Fibroblast of peridontal ligament (primary cell): ENCODE data around the gene CDKN2AIP.
A peak's percentile ranks its signal among the peaks of the same experiment; 100 is the strongest.
"Not testable (repeated sequence)": the region's sequence is repeated elsewhere in the genome, so short reads cannot be mapped to it uniquely, and the experiment has no call there.

ENCODE experiments used
- DNase-seq: peaks from one replicate; pipeline ENCODE4 v3.0.0-alpha.2; 2010; ENCODE audit errors: extremely low read depth

CDKN2AIP gene

GRCh38 chr4:183413234-183414200, 30.9 kb upstream of the CDKN2AIP start:
- DNase-seq, result no peak

DNA sequence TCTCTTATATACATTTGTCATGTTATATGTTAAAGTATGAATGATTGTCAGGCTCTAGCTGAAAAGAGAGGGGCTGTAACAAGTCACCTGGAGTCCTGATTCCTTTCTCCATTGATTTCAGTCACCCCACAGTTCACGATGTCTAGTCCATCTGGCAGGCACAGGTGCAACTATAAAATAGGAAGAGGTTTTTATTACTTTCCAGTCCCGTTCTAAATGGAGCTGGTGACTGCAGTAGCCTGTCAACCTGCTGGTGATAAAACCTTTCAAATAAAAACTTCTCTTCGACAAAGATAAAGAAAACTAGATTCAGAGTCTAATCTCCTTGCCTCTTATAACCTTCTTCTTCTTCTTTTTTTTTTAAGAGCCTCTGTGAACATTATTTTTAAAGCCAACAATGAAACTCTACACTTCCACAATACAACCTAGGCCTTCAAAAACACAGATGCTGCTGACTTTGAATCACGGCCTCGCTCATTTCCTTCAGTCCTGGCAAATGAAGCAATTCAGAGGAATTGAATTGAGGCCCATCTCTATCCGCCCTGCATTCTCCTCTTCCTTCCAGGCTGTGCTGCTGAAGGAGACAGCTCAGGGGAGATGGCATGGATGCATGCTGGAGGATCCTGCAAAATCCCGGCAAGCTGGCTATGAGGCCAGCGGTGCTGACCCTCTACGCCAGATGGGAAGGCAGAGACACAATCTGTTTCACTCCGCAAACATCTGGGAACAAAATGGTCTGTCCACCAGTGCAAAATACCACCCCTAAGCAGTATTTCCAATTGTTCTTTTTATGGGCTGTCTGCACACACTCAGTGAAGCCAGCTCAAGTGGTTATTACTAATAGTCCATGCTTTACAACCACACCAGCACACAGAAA, 27.3 kb upstream of the CDKN2AIP start:
- DNase-seq, result no peak

DNA sequence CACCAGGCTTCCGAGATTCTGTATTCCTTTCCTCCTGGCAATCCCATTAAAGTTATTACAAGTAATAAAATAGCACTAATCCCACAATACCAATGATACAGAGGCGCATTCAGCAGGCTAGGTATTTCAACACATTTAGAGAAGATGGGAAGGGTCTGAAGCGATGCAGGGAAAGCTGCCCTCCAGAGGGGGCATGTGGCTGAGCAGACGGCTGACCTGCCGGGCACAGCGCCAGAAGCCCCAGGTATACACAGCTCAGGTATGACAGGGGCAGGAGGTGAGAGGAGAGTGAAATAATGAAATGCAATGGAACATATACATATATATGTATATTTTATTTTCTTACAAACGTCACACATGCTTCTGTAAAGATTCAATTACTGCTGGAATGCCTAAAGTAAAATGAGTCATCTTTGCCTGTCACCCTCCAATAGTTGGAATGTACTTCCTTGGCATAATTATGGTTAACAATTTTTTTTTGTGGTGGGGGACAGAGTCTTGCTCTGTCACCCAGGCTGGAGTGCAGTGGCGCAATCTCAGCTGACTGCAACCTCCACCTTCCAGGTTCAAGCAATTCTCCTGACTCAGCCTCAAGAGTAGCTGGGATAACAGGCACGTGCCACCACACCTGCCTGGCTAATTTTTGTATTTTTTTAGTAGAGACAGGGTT, 21.3 kb upstream of the CDKN2AIP start:
- peak; percentile 42 for DNase-seq

GRCh38 chr4:183424109-183424744, 20.2 kb upstream of the CDKN2AIP start:
- DNase-seq, result no peak

- DNase-seq, result no peak
Measured at GRCh38 chr4:183426507-183426906, 17.9 kb upstream of the CDKN2AIP start.

DNA sequence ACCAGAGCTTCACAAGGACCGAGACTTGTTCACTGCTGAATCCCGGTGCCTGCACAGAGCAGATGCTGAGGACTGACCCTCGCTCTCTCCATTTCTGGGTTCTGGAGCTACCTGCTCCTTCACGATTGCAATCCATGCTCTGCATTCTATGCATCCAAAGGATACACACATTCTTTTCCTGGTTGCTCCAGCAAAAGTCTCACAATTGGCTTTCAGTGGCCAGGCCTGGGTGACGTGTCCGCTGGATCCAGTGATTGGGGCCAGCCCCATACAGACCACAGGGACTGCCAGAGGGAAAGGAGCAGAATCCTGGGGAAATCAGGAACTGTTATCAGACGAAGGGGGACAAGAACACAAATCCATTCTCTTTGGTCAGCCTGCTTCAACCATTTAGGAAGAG, 14.9 kb upstream of the CDKN2AIP start:
- DNase-seq, result no peak

GRCh38 chr4:183430317-183430993, 14.0 kb upstream of the CDKN2AIP start:
- DNase-seq, result no peak

DNA sequence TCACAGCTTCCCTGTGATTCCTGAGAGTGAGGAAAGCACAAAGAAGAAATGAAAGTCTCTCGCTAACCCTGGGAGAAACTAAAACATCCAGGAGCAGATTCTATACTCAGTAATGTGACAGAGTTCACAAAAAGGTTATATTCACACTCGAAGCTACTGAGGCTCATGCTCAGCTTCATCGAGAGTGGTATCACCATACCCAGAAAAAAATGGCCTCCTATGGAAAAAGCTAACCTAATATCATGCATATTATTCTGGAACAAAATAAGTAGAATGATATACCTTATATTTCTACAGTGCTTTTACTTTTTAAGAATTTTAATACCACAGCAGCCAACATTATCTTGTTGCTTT, 13.5 kb upstream of the CDKN2AIP start:
- DNase-seq, result no peak

DNA sequence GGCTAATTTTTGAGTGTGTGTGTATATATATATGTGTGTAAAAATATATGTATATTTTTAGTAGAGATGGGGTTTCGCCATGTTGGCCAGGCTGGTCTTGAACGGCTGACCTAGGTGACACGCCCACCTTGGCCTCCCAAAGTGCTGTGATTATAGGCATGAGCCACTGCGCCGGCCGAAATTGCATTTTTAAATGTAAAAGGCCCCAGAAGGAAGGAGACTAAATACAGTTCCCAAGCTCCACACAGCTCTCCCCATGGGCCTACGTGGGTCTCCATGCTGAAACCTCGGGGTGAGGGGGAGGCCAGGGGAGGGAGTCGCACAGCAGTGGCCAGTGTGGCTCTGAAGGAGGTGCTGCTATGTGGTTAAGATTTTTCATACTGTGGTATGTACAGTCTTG, 12.8 kb upstream of the CDKN2AIP start:
- DNase-seq, result no peak

- DNase-seq, result not testable (repeated sequence)
Measured at GRCh38 chr4:183433183-183433582, 11.3 kb upstream of the CDKN2AIP start.

DNA sequence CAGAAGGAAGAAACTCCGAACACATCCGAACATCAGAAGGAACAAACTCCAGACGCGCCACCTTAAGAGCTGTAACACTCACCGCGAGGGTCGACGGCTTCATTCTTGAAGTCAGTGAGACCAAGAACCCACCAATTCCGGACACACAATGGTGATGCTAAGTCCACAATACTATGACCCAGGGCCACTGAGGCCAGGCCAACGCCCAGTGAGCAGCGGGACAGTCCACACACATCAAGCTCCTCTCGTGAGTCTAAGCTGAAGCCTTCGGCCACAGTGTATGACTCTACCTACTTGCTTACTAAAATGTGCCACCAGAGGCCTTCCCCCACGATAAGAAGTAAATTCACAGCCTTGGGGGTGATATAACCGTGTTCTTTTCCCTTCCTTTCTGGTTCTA, 10.2 kb upstream of the CDKN2AIP start:
- no peak for DNase-seq

DNA sequence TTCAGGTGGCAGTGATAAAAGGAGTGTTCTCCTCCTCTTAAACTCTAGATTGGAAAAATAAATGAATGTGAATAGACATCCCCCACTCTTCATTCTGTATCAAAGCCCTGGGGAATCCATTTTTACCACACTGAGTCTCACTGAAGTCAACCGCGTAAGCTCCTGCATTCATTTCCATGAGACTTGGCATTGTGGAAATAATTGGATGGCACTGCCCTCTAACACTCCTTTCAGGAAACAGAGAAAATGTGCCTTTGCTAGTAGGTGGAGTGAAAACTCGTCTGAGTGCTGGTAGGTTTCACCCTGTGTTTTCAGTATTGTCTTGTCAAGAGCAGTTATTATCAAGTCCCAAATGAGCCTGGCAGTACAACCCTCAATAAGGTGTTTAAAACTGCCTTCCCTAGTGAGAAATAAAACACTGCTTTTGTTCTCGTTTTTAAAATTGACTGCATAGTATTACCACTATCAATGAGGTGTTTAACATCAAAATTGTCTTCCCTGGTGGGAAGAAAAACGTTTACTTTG, 9.7 kb upstream of the CDKN2AIP start:
- DNase-seq, result peak; percentile 19

- DNase-seq, result no peak
Measured at GRCh38 chr4:183435803-183436202, 8.6 kb upstream of the CDKN2AIP start.

DNA sequence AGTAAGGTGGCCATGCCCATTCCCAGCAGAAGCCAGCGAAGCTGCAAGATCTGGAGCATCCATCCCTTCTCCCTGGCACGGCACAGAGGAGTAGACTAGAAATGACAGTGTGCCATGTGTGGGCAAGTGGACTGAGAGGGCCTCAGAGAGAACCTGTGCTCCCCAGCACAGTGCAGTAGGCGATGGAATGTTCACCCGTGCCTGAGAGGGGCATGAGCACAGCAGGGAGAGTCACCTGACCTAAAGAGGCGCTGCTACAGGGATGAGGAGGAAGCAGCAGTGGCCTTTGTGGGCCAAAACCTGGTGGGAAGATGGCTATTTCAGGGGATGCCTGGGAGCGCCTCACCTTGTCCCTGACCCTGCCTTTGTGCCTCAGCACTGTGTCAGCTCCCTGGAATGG, 8.0 kb upstream of the CDKN2AIP start:
- no peak for DNase-seq

DNA sequence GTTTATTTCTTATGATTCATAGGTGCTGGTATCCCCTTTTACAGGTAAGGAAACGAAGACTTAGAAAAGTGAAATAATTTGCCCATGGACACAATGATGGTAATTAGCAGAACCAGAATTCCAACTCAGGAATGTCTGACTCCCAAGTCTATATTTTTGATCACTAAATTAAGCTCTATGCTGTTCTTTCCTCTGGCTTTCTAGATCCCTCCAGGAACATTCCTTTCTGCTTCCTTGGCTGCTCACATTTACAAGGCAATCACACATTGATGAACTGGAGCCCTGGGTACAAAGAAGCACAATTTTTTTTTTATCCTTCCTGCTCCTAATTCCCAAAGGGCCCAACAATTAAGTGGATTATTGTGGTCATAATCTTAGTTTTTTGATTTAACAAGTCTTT, 7.0 kb upstream of the CDKN2AIP start:
- DNase-seq, result no peak

DNA sequence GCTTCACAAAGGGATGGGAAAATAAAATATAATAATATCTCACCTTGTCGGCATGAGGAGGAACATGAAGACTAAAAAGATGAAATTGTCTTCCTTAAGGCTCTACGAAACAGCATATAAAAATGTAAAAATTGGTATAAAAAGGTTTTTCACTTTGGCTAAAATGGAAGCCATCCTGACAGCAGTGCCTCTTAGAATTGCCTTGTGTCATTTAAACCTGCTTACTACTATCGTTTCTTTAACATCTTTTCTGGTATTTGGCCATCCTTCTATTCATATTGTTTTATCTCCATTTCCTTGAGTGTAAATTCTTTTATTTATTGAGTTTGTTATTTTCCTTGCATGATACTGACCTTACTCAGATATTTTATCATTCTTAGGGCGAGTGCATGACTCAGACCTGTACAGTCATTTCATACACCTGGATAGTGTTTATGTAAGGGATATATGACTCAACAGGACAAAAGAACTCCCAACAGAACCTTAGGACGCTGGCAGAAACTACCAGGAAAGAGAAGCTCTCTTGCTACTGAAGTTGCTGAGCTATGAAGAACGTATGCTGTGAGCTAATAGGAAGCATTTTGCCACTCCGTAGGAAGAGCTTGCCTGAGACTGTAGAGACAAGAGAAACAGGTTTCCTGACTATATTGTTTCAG, 5.8 kb upstream of the CDKN2AIP start:
- DNase-seq, result peak; percentile 46

DNA sequence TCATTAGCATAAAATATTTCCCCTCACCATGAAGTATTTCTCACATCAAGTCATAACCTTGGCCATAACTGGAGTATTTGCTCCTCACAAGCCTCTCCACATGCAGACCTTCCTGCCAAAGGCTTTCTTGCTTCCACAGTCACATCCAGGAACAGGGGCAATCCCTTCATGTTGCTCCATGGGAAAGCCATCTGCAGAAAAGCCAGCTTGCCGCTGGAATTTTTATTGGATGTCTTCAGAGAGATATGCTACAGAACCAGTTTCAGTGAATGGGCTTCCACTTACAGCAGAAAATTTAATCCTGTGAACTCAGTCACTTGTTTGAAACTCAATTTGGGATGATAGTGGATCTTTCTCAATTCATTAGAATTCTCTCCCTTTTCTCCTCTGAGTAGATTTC, 3.2 kb upstream of the CDKN2AIP start:
- no peak for DNase-seq

GRCh38 chr4:183443655-183444213, 702 bp upstream of the CDKN2AIP start:
- peak; percentile 70 for DNase-seq

- DNase-seq, result no peak
Measured at GRCh38 chr4:183445097-183445428, 627 bp downstream of the CDKN2AIP start.

DNA sequence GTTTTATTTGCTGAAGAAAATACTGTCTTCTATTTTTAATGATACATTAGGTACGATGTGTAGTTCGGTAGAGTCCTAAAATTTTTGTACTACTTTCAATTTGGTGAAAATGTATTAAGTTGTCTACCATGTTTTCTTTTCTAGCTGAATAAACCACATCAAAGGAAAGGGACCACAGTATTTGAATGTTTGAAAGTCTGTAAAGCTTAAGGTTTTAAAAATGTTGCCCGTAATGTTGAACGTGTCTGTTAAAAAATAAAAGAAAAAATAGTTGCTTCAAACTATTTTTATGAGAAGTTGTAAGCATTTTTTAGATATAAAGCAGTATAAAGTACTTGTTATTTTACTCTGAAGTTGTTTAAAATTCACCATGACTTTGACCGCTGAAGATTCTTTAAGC, 3.2 kb downstream of the CDKN2AIP start:
- DNase-seq, result no peak
